Upper lobe of left lung (tissue), 4 donors: Measurements from ENCODE around the gene OR8B8.

ENCODE experiments used
- EP300 ChIP-seq, 4 donors: sonication (generic); formaldehyde crosslinking; IDR thresholded peaks; one replicate each; pipeline ENCODE4 v1.5.1; 2017; ENCODE audit warnings: antibody characterized with exemption in 4 of 4, control low read depth in 2 of 4
- POLR2A ChIP-seq, 4 donors: fragments of 450-650 bp; IDR thresholded peaks; one replicate each; pipeline ENCODE4 v1.5.1; 2016 to 2017; ENCODE audit warnings: antibody characterized with exemption in 4 of 4, mild to moderate bottlenecking in 2 of 4
- POLR2AphosphoS5 ChIP-seq, 2 donors: sonication (generic); formaldehyde crosslinking; IDR thresholded peaks; one replicate each; pipeline ENCODE4 v1.5.1; 2017; ENCODE audit warnings: antibody characterized with exemption in 2 of 2
- TF ChIP-seq, protein P1 (sequence below), 6 experiments: fragments of 450-650 bp in 4 of 6; fragments of 200-600 bp in 2 of 6; sonication (generic) in 2 of 6; IDR thresholded peaks; one replicate each; pipeline ENCODE4 v1.5.1; 2016 to 2019; ENCODE audit warnings: antibody characterized with exemption in 6 of 6

DNA sequence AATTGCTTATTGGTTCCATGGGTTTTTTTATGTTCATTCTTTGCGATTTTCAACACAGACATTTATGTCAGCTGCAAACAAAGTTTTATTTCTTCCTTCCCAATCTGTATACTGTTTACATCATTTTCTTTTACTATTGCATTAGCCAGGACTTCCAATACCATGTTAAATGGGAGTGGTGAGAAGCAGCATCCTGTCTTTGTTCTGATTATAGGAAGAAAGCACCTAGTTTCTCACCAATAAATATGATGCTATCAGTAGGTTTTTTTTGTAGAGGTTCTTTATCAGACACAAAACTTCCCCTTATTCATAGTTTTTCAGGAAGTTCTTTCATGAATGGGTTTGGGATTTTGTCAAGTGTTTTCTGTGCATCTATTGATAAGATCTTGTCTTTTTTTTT is 28.0 kb upstream of the OR8B8 start:
- no peak for TF ChIP-seq POLR2A (IDR thresholded peaks at IDR 0.05)
- TF ChIP-seq, protein P1, sequence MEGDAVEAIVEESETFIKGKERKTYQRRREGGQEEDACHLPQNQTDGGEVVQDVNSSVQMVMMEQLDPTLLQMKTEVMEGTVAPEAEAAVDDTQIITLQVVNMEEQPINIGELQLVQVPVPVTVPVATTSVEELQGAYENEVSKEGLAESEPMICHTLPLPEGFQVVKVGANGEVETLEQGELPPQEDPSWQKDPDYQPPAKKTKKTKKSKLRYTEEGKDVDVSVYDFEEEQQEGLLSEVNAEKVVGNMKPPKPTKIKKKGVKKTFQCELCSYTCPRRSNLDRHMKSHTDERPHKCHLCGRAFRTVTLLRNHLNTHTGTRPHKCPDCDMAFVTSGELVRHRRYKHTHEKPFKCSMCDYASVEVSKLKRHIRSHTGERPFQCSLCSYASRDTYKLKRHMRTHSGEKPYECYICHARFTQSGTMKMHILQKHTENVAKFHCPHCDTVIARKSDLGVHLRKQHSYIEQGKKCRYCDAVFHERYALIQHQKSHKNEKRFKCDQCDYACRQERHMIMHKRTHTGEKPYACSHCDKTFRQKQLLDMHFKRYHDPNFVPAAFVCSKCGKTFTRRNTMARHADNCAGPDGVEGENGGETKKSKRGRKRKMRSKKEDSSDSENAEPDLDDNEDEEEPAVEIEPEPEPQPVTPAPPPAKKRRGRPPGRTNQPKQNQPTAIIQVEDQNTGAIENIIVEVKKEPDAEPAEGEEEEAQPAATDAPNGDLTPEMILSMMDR (IDR thresholded peaks at IDR 0.05): no peak
- TF ChIP-seq EP300 (IDR thresholded peaks at IDR 0.05): no peak
- TF ChIP-seq POLR2AphosphoS5 (IDR thresholded peaks at IDR 0.05): no peak
